ENCODE data around the gene SPATA46.
"Not testable (repeated sequence)": the region's sequence is repeated elsewhere in the genome, so short reads cannot be mapped to it uniquely, and the experiment has no call there.

Gene SPATA46

GRCh38 chr1:162376691-162377090 is at the start of gene SPATA46:
Gene SPATA46 (minus strand): TSS chr1:162376854. CDS start chr1:162376790, 64 bp downstream.
- no peak for DNase-seq (ENCODE audit: low read depth, low spot score)

GRCh38 chr1:162422662-162423375 is 46.2 kb upstream of the SPATA46 start:
- no peak for DNase-seq (ENCODE audit: low read depth, low spot score)

- DNase-seq (ENCODE audit: low read depth, low spot score) = no peak
Observed at GRCh38 chr1:162421258-162422164, 44.9 kb upstream of the SPATA46 start.

GRCh38 chr1:162420120-162420519 is 43.5 kb upstream of the SPATA46 start:
- no peak for DNase-seq (ENCODE audit: low read depth, low spot score)

GRCh38 chr1:162419450-162419931 is 42.8 kb upstream of the SPATA46 start:
- DNase-seq (ENCODE audit: low read depth, low spot score) = not testable (repeated sequence)

- not testable (repeated sequence) for DNase-seq (ENCODE audit: low read depth, low spot score)
Observed at GRCh38 chr1:162418584-162418983, 41.9 kb upstream of the SPATA46 start.

- DNase-seq (ENCODE audit: low read depth, low spot score) = no peak
Observed at GRCh38 chr1:162417650-162418049, 41.0 kb upstream of the SPATA46 start.

- DNase-seq (ENCODE audit: low read depth, low spot score) = no peak
Observed at GRCh38 chr1:162416909-162417308, 40.3 kb upstream of the SPATA46 start.

GRCh38 chr1:162416215-162416614 is 39.6 kb upstream of the SPATA46 start:
- DNase-seq (ENCODE audit: low read depth, low spot score) = no peak

- DNase-seq (ENCODE audit: low read depth, low spot score) = no peak
Observed at GRCh38 chr1:162412002-162412401, 35.3 kb upstream of the SPATA46 start, which contains the start of gene SH2D1B. Gene SH2D1B (minus strand): TSS chr1:162412136. CDS start chr1:162412016, 120 bp downstream.

- no peak for DNase-seq (ENCODE audit: low read depth, low spot score)
Observed at GRCh38 chr1:162407539-162407938, 30.9 kb upstream of the SPATA46 start.

GRCh38 chr1:162406811-162407210 is 30.2 kb upstream of the SPATA46 start:
- DNase-seq (ENCODE audit: low read depth, low spot score) = no peak

- DNase-seq (ENCODE audit: low read depth, low spot score) = no peak
Observed at GRCh38 chr1:162405800-162406199, 29.1 kb upstream of the SPATA46 start.

- DNase-seq (ENCODE audit: low read depth, low spot score) = no peak
Observed at GRCh38 chr1:162404550-162405160, 28.0 kb upstream of the SPATA46 start.

- DNase-seq (ENCODE audit: low read depth, low spot score) = no peak
Observed at GRCh38 chr1:162400790-162401355, 24.2 kb upstream of the SPATA46 start.

- no peak for DNase-seq (ENCODE audit: low read depth, low spot score)
Observed at GRCh38 chr1:162398999-162399580, 22.4 kb upstream of the SPATA46 start.

GRCh38 chr1:162397943-162398560 is 21.4 kb upstream of the SPATA46 start:
- DNase-seq (ENCODE audit: low read depth, low spot score) = no peak

GRCh38 chr1:162397039-162397448 is 20.4 kb upstream of the SPATA46 start:
- DNase-seq (ENCODE audit: low read depth, low spot score) = no peak

- no peak for DNase-seq (ENCODE audit: low read depth, low spot score)
Observed at GRCh38 chr1:162396201-162396906, 19.7 kb upstream of the SPATA46 start.
